ENCODE results near the gene SLC9A9.

Gene SLC9A9

GRCh38 chr3:143637133-143637532 is 211.1 kb downstream of the SLC9A9 start:
- Histone ChIP-seq H3K27me3 (no peaks in the 10 kb centered on the region), H3K9me3 (no peaks in the 10 kb centered on the region), H3K36me3 (no peaks in the 10 kb centered on the region), H3K4me3 (ENCODE audit: low read depth, low read length) (no peak overlapping the region), H3K4me1 (no peaks in the 10 kb centered on the region; the same call in 1 of the 2 replicates)
- no peak for DNase-seq
- no peak for TF ChIP-seq CTCF (IDR thresholded peaks at IDR 0.05; ENCODE audit: low read depth, low read length)

- Histone ChIP-seq H3K27me3 (no peaks in the 10 kb centered on the region), H3K4me1 (no peaks in the 10 kb centered on the region), H3K36me3 (no peaks in the 10 kb centered on the region), H3K4me3 (ENCODE audit: low read depth, low read length) (no peak overlapping the region), H3K9me3 (no peaks in the 10 kb centered on the region)
- no peak for DNase-seq
- TF ChIP-seq CTCF (IDR thresholded peaks at IDR 0.05; ENCODE audit: low read depth, low read length) = no peak
Measured at GRCh38 chr3:143634991-143635390, 213.3 kb downstream of the SLC9A9 start.

- no peak for TF ChIP-seq CTCF (IDR thresholded peaks at IDR 0.05; ENCODE audit: low read depth, low read length)
- no peaks in the 10 kb centered on the region for H3K36me3 ChIP-seq
- no peaks in the 10 kb centered on the region for H3K4me1 ChIP-seq
- DNase-seq = no peak
- no peaks in the 10 kb centered on the region for H3K27me3 ChIP-seq
- H3K9me3 ChIP-seq = no peaks in the 10 kb centered on the region
- no peak overlapping the region for H3K4me3 ChIP-seq (ENCODE audit: low read depth, low read length)
Measured at GRCh38 chr3:143634427-143634826, 213.8 kb downstream of the SLC9A9 start.

- DNase-seq = no peak
- TF ChIP-seq CTCF (IDR thresholded peaks at IDR 0.05; ENCODE audit: low read depth, low read length) = no peak
- Histone ChIP-seq H3K9me3 (no peaks in the 10 kb centered on the region), H3K4me3 (ENCODE audit: low read depth, low read length) (no peak overlapping the region), H3K36me3 (no peaks in the 10 kb centered on the region), H3K27me3 (no peaks in the 10 kb centered on the region), H3K4me1 (no peaks in the 10 kb centered on the region)
Measured at GRCh38 chr3:143633816-143634215, 214.5 kb downstream of the SLC9A9 start.

GRCh38 chr3:143629726-143630125 is 218.5 kb downstream of the SLC9A9 start:
- DNase-seq = no peak
- Histone ChIP-seq H3K9me3 (no peaks in the 10 kb centered on the region), H3K36me3 (no peaks in the 10 kb centered on the region), H3K4me1 (no peaks in the 10 kb centered on the region), H3K27me3 (no peaks in the 10 kb centered on the region), H3K4me3 (ENCODE audit: low read depth, low read length) (no peak overlapping the region)
- TF ChIP-seq CTCF (IDR thresholded peaks at IDR 0.05; ENCODE audit: low read depth, low read length) = no peak

GRCh38 chr3:143628971-143629370 is 219.3 kb downstream of the SLC9A9 start:
- no peaks in the 10 kb centered on the region for H3K4me1 ChIP-seq
- H3K9me3 ChIP-seq = no peaks in the 10 kb centered on the region
- DNase-seq = no peak
- no peaks in the 10 kb centered on the region for H3K36me3 ChIP-seq
- TF ChIP-seq CTCF (IDR thresholded peaks at IDR 0.05; ENCODE audit: low read depth, low read length) = no peak
- no peak overlapping the region for H3K4me3 ChIP-seq (ENCODE audit: low read depth, low read length)
- no peaks in the 10 kb centered on the region for H3K27me3 ChIP-seq

Measured in BE2C (cell line).